ENCODE measurements around the gene CDK11A. TPM values are rescaled to one million over a fixed set of nuclear protein-coding genes. Genes with fewer than 3 reads are reported as not detected.
"Not testable (repeated sequence)": the region's sequence is repeated elsewhere in the genome, so short reads cannot be mapped to it uniquely, and the experiment has no call there.

The CDK11A gene
- polyA plus RNA-seq, 3 donors = 4.4 to 80.1 (median 13.3) TPM

GRCh38 chr1:1662830-1663560, 61.2 kb downstream of the CDK11A start:
- Mint-ChIP-seq H3K36me3 (peaks cover 15 to 33% of the 10 kb centered on the region in 2 donors), H3K27ac (peak overlapping the region in 4 of 7 donors; percentile 41 to 84 (median 72)), H3K4me1 (peaks cover 16% of the 10 kb centered on the region)
- H3K4me2 ChIP-seq (replicated peaks; ENCODE audit: extremely low read depth, low read length, poor library complexity, severe bottlenecking); H2AFZ ChIP-seq (ENCODE audit: insufficient read depth, low read depth, low read length, poor library complexity, severe bottlenecking); H3K9ac ChIP-seq (ENCODE audit: insufficient read depth, low read length, poor library complexity, severe bottlenecking); H4K20me1 ChIP-seq (ENCODE audit: insufficient read depth, low read length); H3K4me3 Mint-ChIP-seq; H3K9me3 Mint-ChIP-seq; H3K27me3 Mint-ChIP-seq (ENCODE audit: low read depth in 3 of 3); H3K4me3 ChIP-seq (replicated peaks in 1 of 3; ENCODE audit: low read depth in 2 of 3, low read length in 3 of 3); H3K4me1 ChIP-seq (ENCODE audit: control insufficient read depth in 1 of 2, insufficient read depth in 2 of 2, low read length in 2 of 2); H3K9me3 ChIP-seq (replicated peaks in 1 of 2; ENCODE audit: control insufficient read depth in 1 of 2, insufficient read depth in 1 of 2, low read length in 2 of 2); H3K79me2 ChIP-seq (ENCODE audit: insufficient read depth, low read length); DNase-seq; intact Hi-C loops (cut with micrococcal nuclease); H3K27me3 ChIP-seq (ENCODE audit: control insufficient read depth in 2 of 2, insufficient read depth in 2 of 2, low read length in 2 of 2): not testable (repeated sequence)
- Histone ChIP-seq H3K27ac (ENCODE audit: low read depth in 1 of 2, low read length in 2 of 2) (peak overlapping the region; percentile 28 to 53), H3K36me3 (replicated peaks in 1 of 2; ENCODE audit: control insufficient read depth in 1 of 2, insufficient read depth in 2 of 2, low read length in 2 of 2) (peaks cover 23 to 28% of the 10 kb centered on the region in 2 donors)
- 66% methylated on average over 5 of the region's 15 CpGs for WGBS (ENCODE audit: insufficient coverage)

GRCh38 chr1:1662392-1662791, 61.8 kb downstream of the CDK11A start:
- H3K4me3 Mint-ChIP-seq; H3K27me3 ChIP-seq (ENCODE audit: control insufficient read depth in 2 of 2, insufficient read depth in 2 of 2, low read length in 2 of 2); H3K79me2 ChIP-seq (ENCODE audit: insufficient read depth, low read length); H3K9ac ChIP-seq (ENCODE audit: insufficient read depth, low read length, poor library complexity, severe bottlenecking); H2AFZ ChIP-seq (ENCODE audit: insufficient read depth, low read depth, low read length, poor library complexity, severe bottlenecking); intact Hi-C loops (cut with micrococcal nuclease); H3K9me3 ChIP-seq (replicated peaks in 1 of 2; ENCODE audit: control insufficient read depth in 1 of 2, insufficient read depth in 1 of 2, low read length in 2 of 2); H3K4me3 ChIP-seq (replicated peaks in 1 of 3; ENCODE audit: low read depth in 2 of 3, low read length in 3 of 3); H3K27me3 Mint-ChIP-seq (ENCODE audit: low read depth in 3 of 3); H4K20me1 ChIP-seq (ENCODE audit: insufficient read depth, low read length); H3K4me2 ChIP-seq (replicated peaks; ENCODE audit: extremely low read depth, low read length, poor library complexity, severe bottlenecking); DNase-seq; H3K9me3 Mint-ChIP-seq: not testable (repeated sequence)
- Mint-ChIP-seq H3K27ac (peak overlapping the region in 3 of 7 donors; percentile 10 to 84 (median 80)), H3K36me3 (peaks cover 13 to 28% of the 10 kb centered on the region in 2 donors), H3K4me1 (peaks cover 18% of the 10 kb centered on the region)
- Histone ChIP-seq H3K27ac (ENCODE audit: low read depth in 1 of 2, low read length in 2 of 2) (peak overlapping the region in 1 of 2 donors; percentile 53), H3K4me1 (ENCODE audit: control insufficient read depth in 1 of 2, insufficient read depth in 2 of 2, low read length in 2 of 2) (peaks cover 9 to 11% of the 10 kb centered on the region in 2 donors), H3K36me3 (replicated peaks in 1 of 2; ENCODE audit: control insufficient read depth in 1 of 2, insufficient read depth in 2 of 2, low read length in 2 of 2) (peaks cover 20 to 23% of the 10 kb centered on the region in 2 donors)
- WGBS (ENCODE audit: insufficient coverage) = 67% methylated on average over 3 of the region's 9 CpGs

Measured in CD14-positive monocyte (primary cell).